ENCODE measurements around the gene WEE2.

Gene WEE2

DNA sequence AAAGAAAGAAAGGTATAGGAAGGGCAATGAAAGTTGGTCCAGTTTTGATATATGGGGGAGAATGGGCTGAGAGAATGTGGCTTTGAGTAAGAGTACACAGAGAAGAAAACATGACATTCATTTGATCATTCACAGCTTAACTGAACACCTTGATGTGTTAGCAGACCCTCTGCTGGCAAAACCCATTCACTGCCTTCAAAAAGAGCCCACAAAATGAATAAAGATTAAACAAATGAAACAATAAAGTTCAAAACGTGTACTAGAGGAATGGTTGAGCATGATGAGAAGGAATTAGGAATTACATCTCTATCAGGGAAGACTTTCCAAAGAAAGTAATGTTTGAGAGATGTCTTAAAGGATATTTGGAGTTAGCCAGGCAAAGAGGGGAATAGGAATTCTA is 2.1 kb downstream of the WEE2 start:
- Histone ChIP-seq H3K4me1 (ENCODE audit: insufficient read depth, low read length) (no peaks in the 10 kb centered on the region), H3K4me2 (ENCODE audit: insufficient read depth, low read length) (no peak overlapping the region), H3K9ac (ENCODE audit: low read depth, low read length) (no peak overlapping the region), H3K4me3 (ENCODE audit: low read depth in 1 of 2, low read length in 2 of 2) (no peak overlapping the region), H3K27ac (ENCODE audit: low read length) (no peak overlapping the region), H2AFZ (ENCODE audit: low read depth, low read length) (no peak overlapping the region), H3K27me3 (ENCODE audit: insufficient read depth, low read length, poor library complexity) (no peaks in the 10 kb centered on the region), H3K36me3 (ENCODE audit: insufficient read depth, low read length) (no peaks in the 10 kb centered on the region), H3K79me2 (ENCODE audit: insufficient read depth, low read length) (no peaks in the 10 kb centered on the region), H3K9me3 (ENCODE audit: insufficient read depth, low read length, severe bottlenecking) (no peaks in the 10 kb centered on the region), H4K20me1 (ENCODE audit: insufficient read depth, low read length) (no peaks in the 10 kb centered on the region)
- ATAC-seq (ENCODE audit: insufficient read depth, low read depth): no peak
- TF ChIP-seq CTCF (IDR thresholded peaks at IDR 0.05; ENCODE audit: borderline replicate concordance, extremely low read depth, low read length, poor library complexity, severe bottlenecking) (no peak), EZH2 (IDR thresholded peaks at IDR 0.05; ENCODE audit: borderline replicate concordance, low read depth, low read length, severe bottlenecking) (no peak)
- DNase-seq: no peak

GRCh38 chr7:141712603-141713255 is 4.6 kb downstream of the WEE2 start:
- DNase-seq: no peak
- Histone ChIP-seq H3K4me3 (ENCODE audit: low read depth in 1 of 2, low read length in 2 of 2) (no peak overlapping the region), H2AFZ (ENCODE audit: low read depth, low read length) (no peak overlapping the region), H3K27ac (ENCODE audit: low read length) (no peak overlapping the region), H3K9me3 (ENCODE audit: insufficient read depth, low read length, severe bottlenecking) (no peaks in the 10 kb centered on the region), H3K79me2 (ENCODE audit: insufficient read depth, low read length) (no peaks in the 10 kb centered on the region), H3K27me3 (ENCODE audit: insufficient read depth, low read length, poor library complexity) (no peaks in the 10 kb centered on the region), H3K9ac (ENCODE audit: low read depth, low read length) (no peak overlapping the region), H3K36me3 (ENCODE audit: insufficient read depth, low read length) (no peaks in the 10 kb centered on the region), H4K20me1 (ENCODE audit: insufficient read depth, low read length) (no peaks in the 10 kb centered on the region), H3K4me2 (ENCODE audit: insufficient read depth, low read length) (no peak overlapping the region), H3K4me1 (ENCODE audit: insufficient read depth, low read length) (no peaks in the 10 kb centered on the region)
- TF ChIP-seq EZH2 (IDR thresholded peaks at IDR 0.05; ENCODE audit: borderline replicate concordance, low read depth, low read length, severe bottlenecking) (no peak), CTCF (IDR thresholded peaks at IDR 0.05; ENCODE audit: borderline replicate concordance, extremely low read depth, low read length, poor library complexity, severe bottlenecking) (no peak)
- ATAC-seq (ENCODE audit: insufficient read depth, low read depth): no peak

DNA sequence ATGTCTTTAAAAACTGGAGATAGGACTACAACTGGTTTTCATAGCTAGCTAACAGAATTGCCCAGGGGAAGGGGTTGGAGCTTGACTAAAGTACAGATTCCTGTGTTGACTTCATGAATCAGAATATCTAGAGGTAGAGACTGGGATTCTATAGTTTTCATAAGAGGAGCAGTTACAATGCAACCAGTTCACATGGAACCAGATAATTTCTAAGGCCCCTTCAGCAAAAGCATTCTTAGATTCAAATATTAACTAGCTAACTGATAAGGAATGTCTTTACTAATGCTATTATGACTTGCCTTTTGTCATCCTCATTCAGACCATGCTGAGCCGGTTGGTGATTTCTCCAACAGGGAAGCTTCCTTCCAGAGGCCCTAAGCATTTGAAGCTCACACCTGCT is 5.7 kb downstream of the WEE2 start:
- H3K4me2 ChIP-seq (ENCODE audit: insufficient read depth, low read length): no peak overlapping the region
- DNase-seq (no peak), ATAC-seq (ENCODE audit: insufficient read depth, low read depth) (no peak)
- no peaks in the 10 kb centered on the region for H3K79me2 ChIP-seq (ENCODE audit: insufficient read depth, low read length)
- no peaks in the 10 kb centered on the region for H3K4me1 ChIP-seq (ENCODE audit: insufficient read depth, low read length)
- no peaks in the 10 kb centered on the region for H3K9me3 ChIP-seq (ENCODE audit: insufficient read depth, low read length, severe bottlenecking)
- no peaks in the 10 kb centered on the region for H3K36me3 ChIP-seq (ENCODE audit: insufficient read depth, low read length)
- H4K20me1 ChIP-seq (ENCODE audit: insufficient read depth, low read length): no peaks in the 10 kb centered on the region
- no peak overlapping the region for H3K4me3 ChIP-seq (ENCODE audit: low read depth in 1 of 2, low read length in 2 of 2)
- TF ChIP-seq CTCF (IDR thresholded peaks at IDR 0.05; ENCODE audit: borderline replicate concordance, extremely low read depth, low read length, poor library complexity, severe bottlenecking) (no peak), EZH2 (IDR thresholded peaks at IDR 0.05; ENCODE audit: borderline replicate concordance, low read depth, low read length, severe bottlenecking) (no peak)
- no peaks in the 10 kb centered on the region for H3K27me3 ChIP-seq (ENCODE audit: insufficient read depth, low read length, poor library complexity)
- no peak overlapping the region for H2AFZ ChIP-seq (ENCODE audit: low read depth, low read length)
- H3K9ac ChIP-seq (ENCODE audit: low read depth, low read length): no peak overlapping the region
- H3K27ac ChIP-seq (ENCODE audit: low read length): no peak overlapping the region

All from DND-41 (cell line).